Measurements from ENCODE around the gene SPATS2L. TPM values are rescaled to one million over a fixed set of nuclear protein-coding genes. Genes with fewer than 3 reads are reported as not detected.

The SPATS2L gene
- total and polyA plus RNA-seq, 2 of the 13 experiments (the other 11 are each of a cell fraction or from before 2014, with no cell fraction given) = 154 to 212 TPM

- no peak for TF ChIP-seq NFAT5 (CRISPR knock-in tag; IDR thresholded peaks at IDR 0.05)
- no peak for TF ChIP-seq FLYWCH1 (CRISPR knock-in tag; IDR thresholded peaks at IDR 0.05)
- TF ChIP-seq KMT2A (CRISPR knock-in tag; IDR thresholded peaks at IDR 0.05) = 0 out of 2 replicates have a peak, but pooled peaks have one; percentile 46
- no peak for TF ChIP-seq ZNF766 (CRISPR knock-in tag; IDR thresholded peaks at IDR 0.05; ENCODE audit: borderline replicate concordance)
- no peak for TF ChIP-seq ZNF430 (CRISPR knock-in tag; IDR thresholded peaks at IDR 0.05)
- no peak for TF ChIP-seq TP53 (CRISPR knock-in tag; conservative IDR thresholded peaks at IDR 0.05)
- no peak for TF ChIP-seq KDM1A (CRISPR knock-in tag; IDR thresholded peaks at IDR 0.05)
- peak; percentile 60 for TF ChIP-seq ZNF687 (CRISPR knock-in tag; IDR thresholded peaks at IDR 0.05)
- peak; percentile 84 for TF ChIP-seq CEBPG (CRISPR knock-in tag; IDR thresholded peaks at IDR 0.05)
- no peak for TF ChIP-seq ZNF644 (CRISPR knock-in tag; IDR thresholded peaks at IDR 0.05; ENCODE audit: low read depth)
- TF ChIP-seq ZSCAN9 (CRISPR knock-in tag; IDR thresholded peaks at IDR 0.05; ENCODE audit: borderline replicate concordance) = 0 out of 2 replicates have a peak, but pooled peaks have one; percentile 47
- 0 out of 2 replicates have a peak, but pooled peaks have one; percentile 67 for TF ChIP-seq ZNF550 (CRISPR knock-in tag; IDR thresholded peaks at IDR 0.05; ENCODE audit: borderline replicate concordance)
- TF ChIP-seq KDM3A (CRISPR knock-in tag; IDR thresholded peaks at IDR 0.05; ENCODE audit: low read depth) = no peak
- no peak for TF ChIP-seq ZBTB20 (CRISPR knock-in tag; IDR thresholded peaks at IDR 0.05; ENCODE audit: borderline replicate concordance, low read depth)
- no peak for TF ChIP-seq MAF1 (CRISPR knock-in tag; IDR thresholded peaks at IDR 0.05; ENCODE audit: borderline replicate concordance)
- peak; percentile 63; the same call in 1 of the 2 replicates for TF ChIP-seq IRF9 (CRISPR knock-in tag; IDR thresholded peaks at IDR 0.05; ENCODE audit: borderline replicate concordance)
- TF ChIP-seq ZBTB34 (CRISPR knock-in tag; IDR thresholded peaks at IDR 0.05) = no peak
These were observed 177.3 kb downstream of the SPATS2L start (continued) for GRCh38 chr2:200483729-200484198.
